BJ (cell line): ENCODE data around the gene WDSUB1. TPM values are rescaled to one million over a fixed set of nuclear protein-coding genes. Genes with fewer than 3 reads are reported as not detected.

Experiments used
- CTCF ChIA-PET: fragments of 350-600 bp; formaldehyde crosslinking; extraction: SDS; loops from one replicate; lab custom pipeline; 2021; ENCODE audit warnings: antibody characterized with exemption, inconsistent platforms; lab: Yijun Ruan, JAX
- POLR2A ChIA-PET: fragments of 300-600 bp; sonication (Branson Sonifier 250); formaldehyde crosslinking; extraction: SDS; loops from one replicate; lab custom pipeline; 2021; ENCODE audit warnings: antibody characterized with exemption; lab: Charles Lee
- DNase-seq: peaks from one replicate; pipeline ENCODE4 v3.0.0-alpha.2; 2011; ENCODE audit warnings: low read depth
- H3K27me3 ChIP-seq: 2 replicates; pipeline ENCODE4 v1.6.0; 2011; ENCODE audit warnings: low read length; ENCODE audit not compliant: control insufficient read depth, insufficient read depth
- H3K36me3 ChIP-seq: 2 replicates; pipeline ENCODE4 v1.5.1; 2011; ENCODE audit warnings: low read length; ENCODE audit not compliant: control insufficient read depth, insufficient read depth
- H3K4me3 ChIP-seq: 2 replicates; pipeline ENCODE4 v1.5.1; 2011; ENCODE audit warnings: low read depth, mild to moderate bottlenecking, control low read depth, low read length
- polyA plus RNA-seq: library from polyadenylated mRNA; depleted of rRNA; stranded (reverse); fragments of >200 nt; gene quantifications from 2 replicates; pipeline ENCODE4 v1.2.3, GENCODE V29; 2011
- TF ChIP-seq, protein P1 (sequence below): IDR thresholded peaks from 2 replicates; pipeline ENCODE4 v1.5.1; 2011; ENCODE audit warnings: low read depth, mild to moderate bottlenecking, control low read depth, inconsistent platforms, low read length, moderate library complexity; ENCODE audit not compliant: insufficient read depth

WDSUB1 gene
- polyA plus RNA-seq, 1 experiment: 4.5 TPM

DNA sequence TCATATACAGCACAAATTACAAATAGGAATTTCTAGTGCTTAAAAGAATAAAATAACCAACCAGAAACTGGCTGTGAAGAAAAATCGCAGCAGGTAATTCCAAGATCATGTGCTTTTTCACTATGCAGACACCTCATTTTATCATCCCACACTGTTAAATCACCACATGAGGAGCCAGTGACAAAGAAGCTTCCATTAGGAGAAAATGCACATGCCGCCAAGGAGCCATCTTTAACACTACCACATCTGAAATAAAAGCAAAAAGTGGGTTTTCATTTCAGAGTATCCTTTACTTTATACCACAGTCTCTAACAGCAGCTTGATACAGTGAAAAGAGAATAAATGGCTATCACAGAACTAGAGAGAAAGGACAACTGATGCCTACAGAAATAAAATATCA, 6.8 kb downstream of the WDSUB1 start:
- no peaks in the 10 kb centered on the region for H3K36me3 ChIP-seq
- H3K27me3 ChIP-seq: no peaks in the 10 kb centered on the region
- H3K4me3 ChIP-seq: no peak overlapping the region
- ChIA-PET CTCF (no interaction called here), POLR2A (no interaction called here)
- no peak for DNase-seq
- TF ChIP-seq, protein P1, sequence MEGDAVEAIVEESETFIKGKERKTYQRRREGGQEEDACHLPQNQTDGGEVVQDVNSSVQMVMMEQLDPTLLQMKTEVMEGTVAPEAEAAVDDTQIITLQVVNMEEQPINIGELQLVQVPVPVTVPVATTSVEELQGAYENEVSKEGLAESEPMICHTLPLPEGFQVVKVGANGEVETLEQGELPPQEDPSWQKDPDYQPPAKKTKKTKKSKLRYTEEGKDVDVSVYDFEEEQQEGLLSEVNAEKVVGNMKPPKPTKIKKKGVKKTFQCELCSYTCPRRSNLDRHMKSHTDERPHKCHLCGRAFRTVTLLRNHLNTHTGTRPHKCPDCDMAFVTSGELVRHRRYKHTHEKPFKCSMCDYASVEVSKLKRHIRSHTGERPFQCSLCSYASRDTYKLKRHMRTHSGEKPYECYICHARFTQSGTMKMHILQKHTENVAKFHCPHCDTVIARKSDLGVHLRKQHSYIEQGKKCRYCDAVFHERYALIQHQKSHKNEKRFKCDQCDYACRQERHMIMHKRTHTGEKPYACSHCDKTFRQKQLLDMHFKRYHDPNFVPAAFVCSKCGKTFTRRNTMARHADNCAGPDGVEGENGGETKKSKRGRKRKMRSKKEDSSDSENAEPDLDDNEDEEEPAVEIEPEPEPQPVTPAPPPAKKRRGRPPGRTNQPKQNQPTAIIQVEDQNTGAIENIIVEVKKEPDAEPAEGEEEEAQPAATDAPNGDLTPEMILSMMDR: no peak

DNA sequence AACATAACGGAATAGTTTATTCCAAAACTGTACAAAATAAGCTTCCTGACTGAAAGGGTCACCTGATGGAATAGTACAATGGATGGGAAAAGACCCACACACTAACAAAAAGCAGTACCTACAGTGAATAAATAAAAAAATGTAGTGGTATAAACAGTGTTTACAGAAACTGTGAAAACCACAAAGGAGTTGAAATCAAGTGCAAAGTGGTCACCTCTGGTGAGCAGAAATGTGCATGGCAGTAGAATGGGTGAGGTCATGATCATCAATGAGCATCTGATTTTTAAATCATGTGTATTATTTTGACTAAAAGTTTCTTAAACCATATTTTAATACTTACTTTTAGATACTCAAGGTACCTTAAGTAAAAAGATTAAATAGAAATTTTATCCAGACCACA, 11.4 kb downstream of the WDSUB1 start:
- TF ChIP-seq, protein P1: no peak

DNA sequence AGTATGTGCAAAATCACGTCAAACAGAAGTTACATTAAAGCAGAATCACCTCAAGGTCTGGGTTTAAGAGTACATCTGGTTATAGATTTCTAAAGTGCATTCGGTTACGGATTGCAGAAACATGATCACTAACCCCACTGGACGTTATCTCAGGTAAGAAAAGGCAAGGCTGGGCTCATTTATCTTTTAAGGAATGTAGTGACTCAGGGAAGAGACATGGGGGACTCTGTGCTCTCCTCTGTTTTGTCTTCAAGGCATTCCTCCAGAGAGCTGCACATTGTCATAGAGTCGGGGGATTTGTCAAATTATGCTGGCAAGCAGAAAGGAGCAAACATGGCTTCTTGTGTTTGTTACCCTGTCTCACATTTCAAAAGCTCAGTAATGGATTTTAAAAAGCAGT, 14.3 kb downstream of the WDSUB1 start:
- ChIA-PET CTCF (no interaction called here), POLR2A (no interaction called here)
- Histone ChIP-seq H3K4me3 (no peak overlapping the region), H3K27me3 (no peaks in the 10 kb centered on the region), H3K36me3 (no peaks in the 10 kb centered on the region; the same call in 1 of the 2 replicates)
- TF ChIP-seq, protein P1: no peak
- DNase-seq: no peak

More for the DNA sequence above, 11.4 kb downstream of the WDSUB1 start:
- H3K4me3 ChIP-seq: no peak overlapping the region
- ChIA-PET CTCF (no interaction called here), POLR2A (no interaction called here)
- H3K27me3 ChIP-seq: no peaks in the 10 kb centered on the region
- H3K36me3 ChIP-seq: no peaks in the 10 kb centered on the region; the same call in 1 of the 2 replicates
- no peak for DNase-seq

DNA sequence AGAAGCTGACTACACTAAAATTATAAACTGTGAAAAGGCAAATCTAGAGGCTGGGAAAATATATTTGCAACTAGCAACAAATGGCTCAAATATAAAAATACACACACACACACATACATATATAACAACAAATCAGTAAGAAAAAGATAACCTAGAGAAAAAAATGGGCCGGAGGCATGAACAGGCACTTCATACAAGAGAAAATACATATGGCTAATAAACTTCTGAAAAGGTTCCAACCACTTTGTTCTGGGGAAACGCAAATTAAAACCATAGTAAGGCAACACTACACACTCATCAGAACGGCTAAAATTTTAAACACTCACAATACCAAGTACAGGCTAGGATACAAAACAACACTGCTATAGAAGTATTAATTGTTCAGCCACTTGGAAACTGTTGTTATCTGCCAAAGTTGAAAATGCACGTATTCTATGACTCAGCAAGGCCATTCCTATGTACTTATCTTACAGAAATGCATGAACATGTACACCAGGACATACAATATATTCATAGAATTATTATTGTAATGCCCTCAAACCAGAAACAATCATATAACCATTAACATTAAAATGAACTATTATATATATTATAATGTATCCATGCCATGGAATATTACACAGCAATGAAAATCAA, 15.6 kb downstream of the WDSUB1 start:
- CTCF ChIA-PET: interaction anchor here (1.3 kb wide), 1 partner anchor 8 kb away, joined by 4 read pairs; no protein-coding TSS in a partner anchor
- H3K36me3 ChIP-seq: no peaks in the 10 kb centered on the region; the same call in 1 of the 2 replicates
- H3K27me3 ChIP-seq: no peaks in the 10 kb centered on the region
- POLR2A ChIA-PET: no interaction called here
- TF ChIP-seq, protein P1: no peak
- H3K4me3 ChIP-seq: no peak overlapping the region
- DNase-seq: no peak

GRCh38 chr2:159267921-159268320, 18.6 kb downstream of the WDSUB1 start:
- no peaks in the 10 kb centered on the region for H3K36me3 ChIP-seq
- TF ChIP-seq, protein P1: no peak
- no peak for DNase-seq
- no peaks in the 10 kb centered on the region for H3K27me3 ChIP-seq
- ChIA-PET CTCF (no interaction called here), POLR2A (no interaction called here)
- no peak overlapping the region for H3K4me3 ChIP-seq
